Measurements from ENCODE around the gene AGMAT. TPM values are rescaled to one million over a fixed set of nuclear protein-coding genes. Genes with fewer than 3 reads are reported as not detected.
A peak's percentile ranks its signal among the peaks of the same experiment; 100 is the strongest.
"Not testable (repeated sequence)": the region's sequence is repeated elsewhere in the genome, so short reads cannot be mapped to it uniquely, and the experiment has no call there.

Gene AGMAT
- total and polyA plus RNA-seq, 5 donors = 0.07 to 0.40 (median 0.12) TPM; not detected in 2

- no peak for ATAC-seq
These were observed 20.8 kb upstream of the AGMAT start for GRCh38 chr1:15605398-15606383.

DNA sequence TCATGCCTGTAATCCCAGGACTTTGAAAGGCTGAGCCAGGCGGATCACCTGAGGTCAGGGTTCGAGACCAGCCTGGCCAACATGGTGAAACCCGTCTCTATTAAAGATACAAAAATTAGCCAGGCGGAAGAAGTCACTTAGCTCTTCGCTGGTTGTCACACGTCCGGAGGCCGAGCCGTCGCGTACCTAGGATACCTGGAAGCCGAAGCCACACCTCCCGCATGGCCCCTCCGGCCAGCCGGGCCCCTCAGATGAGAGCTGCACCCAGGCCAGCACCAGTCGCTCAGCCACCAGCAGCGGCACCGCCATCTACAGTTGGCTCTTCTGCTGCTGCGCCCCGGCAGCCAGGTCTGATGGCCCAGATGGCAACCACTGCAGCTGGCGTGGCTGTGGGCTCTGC, 19.5 kb upstream of the AGMAT start:
- peak in 1 of 3 donors; percentile 59 for DNase-seq
- ATAC-seq; H3K9me3 ChIP-seq (ENCODE audit: control insufficient read depth, low read length); H3K27ac ChIP-seq (ENCODE audit: low read length); H3K27me3 ChIP-seq (ENCODE audit: control insufficient read depth, insufficient read depth); H3K4me1 ChIP-seq (ENCODE audit: control insufficient read depth, insufficient read depth, low read length); H3K4me3 ChIP-seq (ENCODE audit: low read length): not testable (repeated sequence)
- intact Hi-C loops (cut with DNase I) = loop anchor here in 1 of 4 donors (10.0 kb wide), 1 partner anchor 130 kb away; the partner anchor contains the start of gene SLC25A34
- 97% methylated on average over 21 of the region's 21 CpGs for WGBS

More at GRCh38 chr1:15605398-15606383, 20.8 kb upstream of the AGMAT start:
- no peak for DNase-seq
- 91% methylated on average over 11 of the region's 11 CpGs for WGBS
- H3K9me3 ChIP-seq (ENCODE audit: control insufficient read depth, low read length) = no peaks in the 10 kb centered on the region
- no peaks in the 10 kb centered on the region for H3K27me3 ChIP-seq (ENCODE audit: control insufficient read depth, insufficient read depth)
- H3K4me3 ChIP-seq (ENCODE audit: low read length) = no peak overlapping the region
- H3K27ac ChIP-seq (ENCODE audit: low read length) = no peak overlapping the region
- no peaks in the 10 kb centered on the region for H3K4me1 ChIP-seq (ENCODE audit: control insufficient read depth, insufficient read depth, low read length)
- intact Hi-C loops (cut with DNase I) = loop anchor here in 1 of 4 donors (10.0 kb wide), 1 partner anchor 129 kb away; the partner anchor contains the start of gene SLC25A34

GRCh38 chr1:15603966-15604282, 19.1 kb upstream of the AGMAT start:
- H3K4me1 ChIP-seq (ENCODE audit: control insufficient read depth, insufficient read depth, low read length); ATAC-seq; DNase-seq; H3K9me3 ChIP-seq (ENCODE audit: control insufficient read depth, low read length); H3K27me3 ChIP-seq (ENCODE audit: control insufficient read depth, insufficient read depth): not testable (repeated sequence)
- H3K4me3 ChIP-seq (ENCODE audit: low read length) = peak overlapping the region; percentile 81
- intact Hi-C loops (cut with DNase I) = loop anchor here in 1 of 4 donors (10.0 kb wide), 1 partner anchor 131 kb away; the partner anchor contains the start of gene SLC25A34
- H3K27ac ChIP-seq (ENCODE audit: low read length) = peak overlapping the region; percentile 85
- 65% methylated on average over 13 of the region's 13 CpGs for whole genome bisulfite sequencing

DNA sequence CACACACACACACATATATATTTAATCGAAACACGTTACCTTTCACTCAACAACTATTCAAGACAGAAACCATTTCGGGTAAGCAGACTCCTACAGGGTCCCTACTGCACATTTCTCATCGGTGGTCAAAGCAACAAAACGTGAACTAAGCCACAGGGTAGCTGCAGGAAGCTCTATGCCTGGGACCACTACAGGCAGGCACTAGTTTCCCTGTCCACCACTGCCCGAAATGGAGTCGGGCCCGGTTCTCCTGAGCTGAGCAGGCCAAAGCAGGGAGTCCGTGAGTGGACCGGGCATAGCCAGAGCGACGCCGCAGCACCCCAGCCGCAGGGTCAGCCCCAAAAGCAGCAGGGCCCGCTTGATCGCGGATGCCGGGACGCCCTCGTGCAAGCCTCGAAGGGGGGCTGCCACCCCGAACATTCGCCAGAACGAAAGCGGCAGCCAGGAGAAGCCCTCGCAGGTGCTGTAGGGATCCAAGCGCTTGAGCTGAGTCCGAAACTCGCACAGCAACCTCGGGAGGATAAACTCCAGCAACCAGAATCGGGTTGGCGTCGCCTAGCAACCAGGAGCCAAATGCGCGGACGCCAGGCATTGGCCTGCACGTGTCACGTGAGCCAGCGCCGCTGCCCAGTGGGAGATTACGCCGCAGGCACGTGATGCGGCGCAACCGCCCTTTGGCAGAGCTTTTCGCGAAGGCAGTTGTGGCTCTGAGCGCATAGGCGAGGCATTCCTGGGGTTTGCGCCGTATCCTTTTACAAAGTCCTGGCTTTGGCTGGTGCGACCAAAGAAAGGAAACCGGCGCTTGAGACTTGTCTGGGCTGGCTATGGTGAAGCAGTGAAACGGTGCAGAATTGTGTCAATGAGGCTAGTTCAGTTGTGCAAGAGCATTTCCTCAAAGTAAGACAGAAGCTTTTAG, 18.5 kb upstream of the AGMAT start:
- H3K4me1 ChIP-seq (ENCODE audit: control insufficient read depth, insufficient read depth, low read length) = no peaks in the 10 kb centered on the region
- under 1% methylated on average over 56 of the region's 56 CpGs for WGBS
- intact Hi-C loops (cut with DNase I) = loop anchor here in 1 of 4 donors (10.0 kb wide), 1 partner anchor 131 kb away; the partner anchor contains the start of gene SLC25A34

GRCh38 chr1:15598436-15598835, 13.6 kb upstream of the AGMAT start:
- intact Hi-C loops (cut with DNase I) = loop anchor here in 3 of 4 donors (5.0 to 10.0 kb wide), 2 partner anchors 144 to 146 kb away; partner anchors contain the start of gene TMEM82 (in 3 of the 3)

More for the DNA sequence above, 18.5 kb upstream of the AGMAT start:
- ATAC-seq (peak; percentile 98 to 99), DNase-seq (peak; percentile 98 to 99 (median 99))
- Histone ChIP-seq H3K9me3 (ENCODE audit: control insufficient read depth, low read length) (no peaks in the 10 kb centered on the region), H3K4me3 (ENCODE audit: low read length) (peak overlapping the region; percentile 81), H3K27ac (ENCODE audit: low read length) (peak overlapping the region; percentile 85), H3K27me3 (ENCODE audit: control insufficient read depth, insufficient read depth) (no peaks in the 10 kb centered on the region)

GRCh38 chr1:15595809-15596617, 11.2 kb upstream of the AGMAT start:
- H3K9me3 ChIP-seq (ENCODE audit: control insufficient read depth, low read length) = no peaks in the 10 kb centered on the region
- H3K27me3 ChIP-seq (ENCODE audit: control insufficient read depth, insufficient read depth) = no peaks in the 10 kb centered on the region
- DNase-seq (no peak), ATAC-seq (no peak)
- H3K4me3 ChIP-seq (ENCODE audit: low read length) = no peak overlapping the region
- 86% methylated on average over 5 of the region's 5 CpGs for WGBS
- no peaks in the 10 kb centered on the region for H3K4me1 ChIP-seq (ENCODE audit: control insufficient read depth, insufficient read depth, low read length)
- intact Hi-C loops (cut with DNase I) = loop anchor here in 3 of 4 donors (5.0 to 10.0 kb wide), 2 partner anchors 146 to 149 kb away; partner anchors contain the start of gene TMEM82 (in 3 of the 3)
- H3K27ac ChIP-seq (ENCODE audit: low read length) = no peak overlapping the region

More at GRCh38 chr1:15598436-15598835, 13.6 kb upstream of the AGMAT start:
- H3K27ac ChIP-seq (ENCODE audit: low read length) = no peak overlapping the region
- no peaks in the 10 kb centered on the region for H3K4me1 ChIP-seq (ENCODE audit: control insufficient read depth, insufficient read depth, low read length)
- no peaks in the 10 kb centered on the region for H3K9me3 ChIP-seq (ENCODE audit: control insufficient read depth, low read length)
- H3K4me3 ChIP-seq (ENCODE audit: low read length) = no peak overlapping the region
- no peaks in the 10 kb centered on the region for H3K27me3 ChIP-seq (ENCODE audit: control insufficient read depth, insufficient read depth)
- WGBS = 41% methylated on average over 2 of the region's 2 CpGs
- no peak for ATAC-seq
- no peak for DNase-seq

DNA sequence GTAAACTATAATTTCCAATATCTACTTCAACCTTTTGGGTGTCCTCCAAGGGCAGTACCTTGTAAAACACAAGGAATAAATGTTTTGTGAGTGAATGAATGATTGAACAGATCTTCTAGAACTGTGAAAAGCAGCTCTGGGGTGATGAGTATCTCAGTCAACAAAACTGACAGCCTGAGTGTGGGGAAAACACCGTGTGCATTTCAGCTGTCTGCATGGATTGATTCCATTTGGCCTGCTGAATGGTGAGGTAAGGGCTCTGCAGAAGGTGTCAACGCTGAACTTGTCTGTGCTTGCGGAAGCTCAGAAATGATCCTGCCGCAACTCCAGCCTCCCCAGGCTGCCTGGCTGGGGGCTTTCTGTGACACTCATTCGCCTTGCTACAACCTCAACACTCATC, 7.4 kb upstream of the AGMAT start:
- ATAC-seq (no peak), DNase-seq (no peak)
- H3K27ac ChIP-seq (ENCODE audit: low read length) = no peak overlapping the region
- H3K9me3 ChIP-seq (ENCODE audit: control insufficient read depth, low read length) = no peaks in the 10 kb centered on the region
- intact Hi-C loops (cut with DNase I) = loop anchor here in 1 of 4 donors (10.0 kb wide), 1 partner anchor 153 kb away; the partner anchor contains the start of gene TMEM82
- 63% methylated on average over 5 of the region's 5 CpGs for WGBS
- H3K4me3 ChIP-seq (ENCODE audit: low read length) = no peak overlapping the region
- no peaks in the 10 kb centered on the region for H3K27me3 ChIP-seq (ENCODE audit: control insufficient read depth, insufficient read depth)
- no peaks in the 10 kb centered on the region for H3K4me1 ChIP-seq (ENCODE audit: control insufficient read depth, insufficient read depth, low read length)

DNA sequence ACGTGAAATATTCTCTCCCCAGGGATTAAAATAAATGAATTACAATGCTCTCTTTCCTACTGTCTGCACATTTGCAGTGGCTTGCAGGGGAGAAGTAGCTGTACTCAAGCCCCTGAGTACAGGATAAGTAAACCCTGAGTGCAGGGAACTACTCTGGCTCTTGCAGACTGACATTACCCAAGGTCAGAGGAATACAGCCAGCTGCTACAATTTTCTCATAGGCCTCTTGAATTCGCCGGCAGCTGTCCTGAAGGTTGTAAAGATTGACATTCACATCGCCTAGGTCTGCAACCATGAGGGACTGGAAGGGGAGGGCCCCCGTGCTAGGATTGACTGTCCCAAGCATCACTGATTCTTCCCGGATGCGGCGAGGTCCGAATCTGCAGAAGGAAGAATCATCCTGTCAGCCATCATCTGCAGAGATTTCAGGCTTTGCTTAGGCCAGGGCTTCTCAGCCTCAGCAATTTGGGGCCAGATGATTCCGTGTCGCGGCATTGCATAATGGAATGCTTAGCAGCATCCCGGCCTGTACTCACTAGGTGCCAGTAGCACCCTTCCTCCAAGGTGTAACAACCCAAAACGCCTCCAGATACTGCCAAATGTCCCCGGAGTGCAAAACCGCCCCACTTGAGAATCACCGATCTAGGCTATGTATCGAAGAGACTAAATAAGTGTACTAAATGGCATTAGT, 1.7 kb downstream of the AGMAT start:
- no peak for DNase-seq
- H3K27ac ChIP-seq (ENCODE audit: low read length) = no peak overlapping the region
- no peaks in the 10 kb centered on the region for H3K9me3 ChIP-seq (ENCODE audit: control insufficient read depth, low read length)
- intact Hi-C loops (cut with DNase I) = no loop called here
- no peaks in the 10 kb centered on the region for H3K27me3 ChIP-seq (ENCODE audit: control insufficient read depth, insufficient read depth)
- H3K4me3 ChIP-seq (ENCODE audit: low read length) = no peak overlapping the region
- no peak for ATAC-seq
- H3K4me1 ChIP-seq (ENCODE audit: control insufficient read depth, insufficient read depth, low read length) = peaks cover 3% of the 10 kb centered on the region
- 89% methylated on average over 18 of the region's 18 CpGs for WGBS

- Histone ChIP-seq H3K4me3 (ENCODE audit: low read length) (no peak overlapping the region), H3K27ac (ENCODE audit: low read length) (no peak overlapping the region), H3K4me1 (ENCODE audit: control insufficient read depth, insufficient read depth, low read length) (peaks cover 8% of the 10 kb centered on the region), H3K27me3 (ENCODE audit: control insufficient read depth, insufficient read depth) (no peaks in the 10 kb centered on the region), H3K9me3 (ENCODE audit: control insufficient read depth, low read length) (no peaks in the 10 kb centered on the region)
- DNase-seq = no peak
- intact Hi-C loops (cut with DNase I) = no loop called here
- peak in 1 of 2 donors; percentile 24 for ATAC-seq
These were observed 5.2 kb downstream of the AGMAT start for GRCh38 chr1:15579683-15580047.
